ENCODE results near the gene GABBR2. TPM values are rescaled to one million over a fixed set of nuclear protein-coding genes. Genes with fewer than 3 reads are reported as not detected.
A peak's percentile ranks its signal among the peaks of the same experiment; 100 is the strongest.

Gene GABBR2
- total RNA-seq, 1 donor = 0.27 TPM

DNA sequence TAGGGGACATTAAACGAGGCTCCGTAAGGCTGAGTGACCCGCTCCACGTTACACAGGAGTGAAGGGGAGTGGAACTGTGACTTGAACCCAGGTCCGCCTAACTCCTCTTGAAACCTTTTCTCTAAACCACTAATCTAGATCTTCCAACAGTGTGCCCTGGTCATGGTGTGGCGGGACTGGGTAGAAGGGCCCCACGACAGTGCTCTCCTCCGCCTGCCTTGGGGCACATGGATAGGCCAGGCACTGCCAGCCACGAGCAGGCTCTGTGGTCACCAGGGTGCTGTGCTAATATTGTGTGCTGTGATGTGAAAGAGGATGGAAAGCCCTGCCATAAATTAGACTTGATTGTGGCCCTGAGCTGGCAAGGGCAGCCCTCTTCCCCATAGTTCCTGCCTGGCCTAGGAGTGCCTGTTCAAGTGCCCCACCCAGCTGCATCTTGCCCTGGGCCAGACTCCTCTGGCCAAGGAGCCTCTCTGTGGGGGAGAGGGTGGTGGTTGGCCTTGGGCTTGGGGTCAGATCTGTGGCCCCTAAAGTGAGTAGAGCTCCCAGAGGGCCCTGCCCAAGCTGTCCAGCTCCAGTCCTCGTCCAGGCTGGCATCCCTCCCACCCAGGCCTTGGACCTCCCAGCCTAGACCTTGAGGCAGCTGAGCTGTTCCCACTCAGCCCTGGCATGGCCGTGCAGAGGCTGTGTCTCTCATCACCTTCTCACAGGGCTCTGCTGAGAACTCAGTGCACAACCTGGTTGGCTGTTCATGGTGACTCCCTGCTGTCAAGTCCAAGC is 385.5 kb downstream of the GABBR2 start:
- TF ChIP-seq, protein P1, sequence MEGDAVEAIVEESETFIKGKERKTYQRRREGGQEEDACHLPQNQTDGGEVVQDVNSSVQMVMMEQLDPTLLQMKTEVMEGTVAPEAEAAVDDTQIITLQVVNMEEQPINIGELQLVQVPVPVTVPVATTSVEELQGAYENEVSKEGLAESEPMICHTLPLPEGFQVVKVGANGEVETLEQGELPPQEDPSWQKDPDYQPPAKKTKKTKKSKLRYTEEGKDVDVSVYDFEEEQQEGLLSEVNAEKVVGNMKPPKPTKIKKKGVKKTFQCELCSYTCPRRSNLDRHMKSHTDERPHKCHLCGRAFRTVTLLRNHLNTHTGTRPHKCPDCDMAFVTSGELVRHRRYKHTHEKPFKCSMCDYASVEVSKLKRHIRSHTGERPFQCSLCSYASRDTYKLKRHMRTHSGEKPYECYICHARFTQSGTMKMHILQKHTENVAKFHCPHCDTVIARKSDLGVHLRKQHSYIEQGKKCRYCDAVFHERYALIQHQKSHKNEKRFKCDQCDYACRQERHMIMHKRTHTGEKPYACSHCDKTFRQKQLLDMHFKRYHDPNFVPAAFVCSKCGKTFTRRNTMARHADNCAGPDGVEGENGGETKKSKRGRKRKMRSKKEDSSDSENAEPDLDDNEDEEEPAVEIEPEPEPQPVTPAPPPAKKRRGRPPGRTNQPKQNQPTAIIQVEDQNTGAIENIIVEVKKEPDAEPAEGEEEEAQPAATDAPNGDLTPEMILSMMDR (IDR thresholded peaks at IDR 0.05; ENCODE audit: insufficient read depth, low read length) = no peak
- H3K4me3 ChIP-seq (ENCODE audit: low read depth, low read length) = no peak overlapping the region
- DNase-seq (ENCODE audit: low read depth) = no peak

DNA sequence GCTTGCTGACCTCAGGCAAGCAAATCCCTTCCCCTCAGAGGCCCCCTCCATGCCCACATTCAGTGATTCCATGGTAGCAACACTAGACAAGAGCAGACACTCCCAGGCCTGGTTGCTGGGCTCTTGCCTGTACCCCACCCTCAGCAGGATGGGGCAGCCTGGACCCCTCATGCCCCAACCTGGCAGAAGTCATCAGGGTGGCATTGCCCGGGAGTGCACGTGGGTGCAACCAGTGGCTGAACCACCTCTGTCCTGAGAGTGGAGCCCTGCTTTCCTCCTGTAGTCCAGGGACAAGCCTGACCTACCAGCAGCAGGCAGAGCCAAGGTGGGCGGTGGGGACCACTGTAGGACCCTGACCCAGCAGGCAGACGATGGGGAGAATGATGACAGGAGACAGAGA is 387.5 kb downstream of the GABBR2 start:
- DNase-seq (ENCODE audit: low read depth) = no peak
- TF ChIP-seq, protein P1 (IDR thresholded peaks at IDR 0.05; ENCODE audit: insufficient read depth, low read length) = no peak

DNA sequence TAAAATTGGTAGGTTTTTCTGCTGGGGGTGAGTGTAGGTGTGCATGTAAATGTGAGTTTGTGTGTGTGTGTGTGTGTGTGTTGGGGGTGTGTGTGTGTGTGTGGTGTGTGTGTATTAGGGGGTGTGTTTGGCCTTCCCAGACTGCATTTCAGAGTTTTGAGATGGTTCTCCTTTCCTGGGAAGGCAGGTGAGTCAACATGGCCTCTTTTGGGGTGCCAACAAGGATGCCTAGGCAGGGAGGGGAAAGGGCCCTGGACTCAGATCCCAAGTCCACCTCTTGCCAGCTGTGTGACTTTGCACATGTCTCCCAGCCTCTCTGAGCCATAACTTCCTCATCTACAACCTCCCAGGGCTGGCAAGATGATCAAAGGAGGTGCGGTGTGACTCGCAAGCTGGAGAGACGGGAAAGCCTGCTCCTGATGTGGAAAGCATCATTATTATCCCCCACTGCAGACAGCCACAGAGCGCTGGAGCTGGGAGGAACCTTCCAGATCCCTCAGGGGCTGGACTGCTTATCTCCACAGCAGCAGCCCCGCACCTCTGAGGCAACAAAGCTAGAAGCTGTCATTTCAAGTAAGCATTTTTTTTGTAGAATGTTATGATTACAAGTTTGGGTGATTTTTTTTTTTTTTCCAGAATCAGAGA is 389.8 kb downstream of the GABBR2 start:
- TF ChIP-seq, protein P1 (IDR thresholded peaks at IDR 0.05; ENCODE audit: insufficient read depth, low read length) = no peak
- no peak overlapping the region for H3K4me3 ChIP-seq (ENCODE audit: low read depth, low read length)
- peak; percentile 76 for DNase-seq (ENCODE audit: low read depth)

More for the DNA sequence above, 387.5 kb downstream of the GABBR2 start:
- no peak overlapping the region for H3K4me3 ChIP-seq (ENCODE audit: low read depth, low read length)

DNA sequence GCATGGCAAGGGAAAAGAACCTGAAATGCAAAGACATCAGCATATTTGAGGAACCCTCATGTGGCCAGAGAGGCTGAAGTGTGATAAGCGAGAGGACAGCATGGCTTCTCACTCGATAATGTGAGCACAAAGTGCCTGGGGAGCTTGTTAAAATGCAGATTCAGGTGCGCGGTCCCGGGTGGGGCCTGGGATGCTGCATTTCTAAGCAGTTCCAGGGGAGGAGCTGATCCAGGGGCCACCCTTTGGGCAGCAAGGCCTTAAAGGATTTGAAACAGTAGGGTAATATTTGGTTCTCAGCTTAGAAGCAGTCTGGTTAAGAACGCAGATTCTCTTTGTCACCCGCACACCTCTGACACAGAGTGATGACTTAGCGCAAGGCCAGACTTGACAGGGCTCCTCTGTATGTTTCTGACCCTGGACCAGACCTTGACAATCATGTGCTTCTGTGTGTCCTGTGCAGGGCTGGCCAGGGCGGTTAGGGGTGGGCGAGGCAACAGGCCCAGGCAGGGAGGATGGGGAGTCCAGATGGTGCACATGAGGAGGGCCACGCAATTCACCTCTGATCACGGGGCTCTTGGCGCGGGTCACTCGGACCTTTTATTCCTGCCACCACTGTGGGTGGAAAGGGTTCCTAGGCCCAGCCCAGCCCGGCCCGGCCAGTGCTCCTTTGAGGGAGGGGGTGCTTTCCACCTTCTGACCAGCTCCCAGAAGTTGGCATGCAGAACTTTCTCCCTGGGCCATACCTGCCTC is 390.5 kb downstream of the GABBR2 start:
- TF ChIP-seq, protein P1 (IDR thresholded peaks at IDR 0.05; ENCODE audit: insufficient read depth, low read length) = no peak

DNA sequence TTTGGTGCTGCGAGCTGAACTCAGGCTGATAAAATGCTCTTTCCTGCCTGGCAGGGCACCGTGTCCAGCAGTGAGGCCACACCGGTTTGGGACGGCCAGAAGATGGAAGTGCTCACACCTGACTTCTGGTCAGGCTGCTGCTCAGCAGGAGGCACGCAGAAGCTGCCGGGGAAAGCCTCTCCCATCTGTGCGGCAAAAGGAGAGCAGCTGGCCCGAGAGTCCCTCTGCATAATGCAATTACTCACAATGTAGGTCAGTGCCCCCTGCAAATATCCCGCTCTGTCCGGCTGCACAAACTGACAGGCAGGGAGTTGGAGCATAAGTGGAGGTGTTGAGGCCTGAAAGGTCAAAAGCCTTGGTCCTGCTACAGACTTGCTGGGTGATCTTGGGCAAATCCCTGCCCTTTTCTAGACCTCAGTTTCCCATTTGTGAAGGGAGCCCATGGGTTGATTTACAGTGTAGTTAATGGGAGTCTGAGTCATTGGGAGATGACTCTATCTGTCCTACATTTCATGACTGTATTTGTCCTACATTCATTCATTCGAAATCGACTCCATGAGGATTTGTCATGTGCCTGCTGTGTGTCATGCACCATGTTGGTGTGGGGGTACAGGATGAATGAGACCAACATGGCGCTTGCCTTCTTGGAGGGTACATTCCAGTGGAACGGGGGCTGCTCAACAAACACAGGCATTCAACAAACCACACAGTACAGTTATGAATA is 391.4 kb downstream of the GABBR2 start:
- DNase-seq (ENCODE audit: low read depth) = no peak
- H3K4me3 ChIP-seq (ENCODE audit: low read depth, low read length) = no peak overlapping the region
- TF ChIP-seq, protein P1 (IDR thresholded peaks at IDR 0.05; ENCODE audit: insufficient read depth, low read length) = no peak

More for the DNA sequence above, 390.5 kb downstream of the GABBR2 start:
- H3K4me3 ChIP-seq (ENCODE audit: low read depth, low read length) = no peak overlapping the region
- DNase-seq (ENCODE audit: low read depth) = no peak

DNA sequence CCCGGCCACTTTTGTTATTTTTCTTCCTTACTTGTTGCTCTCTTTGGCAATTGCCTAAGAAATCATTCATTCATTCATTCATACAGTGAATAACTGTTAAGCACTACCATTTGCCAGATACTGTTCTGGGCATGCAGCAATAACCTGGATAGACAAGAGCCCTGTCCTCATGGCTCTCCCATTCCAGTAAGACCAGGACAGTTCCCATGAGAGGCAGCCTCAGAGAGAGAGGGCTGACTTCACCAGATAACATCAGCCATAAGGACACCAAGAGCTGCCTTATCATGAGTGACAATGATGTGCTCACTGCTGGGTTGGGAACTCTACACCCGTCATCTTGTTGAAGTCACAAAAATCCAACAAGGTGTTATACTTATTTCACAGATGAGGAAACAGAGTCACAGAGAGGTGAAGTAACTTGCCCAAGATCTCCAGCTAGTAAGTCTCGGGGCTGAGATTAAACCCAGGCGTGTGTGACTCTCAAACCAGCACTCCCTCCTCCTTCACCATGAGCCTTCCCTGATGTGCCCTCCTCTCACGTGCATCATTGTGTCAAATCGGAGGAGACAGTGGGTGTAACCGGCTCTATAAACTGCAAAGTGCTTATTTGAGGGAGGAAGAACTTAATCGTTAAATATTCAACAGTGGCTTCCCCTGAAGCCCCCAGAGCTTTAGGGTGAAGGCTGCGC is 392.1 kb downstream of the GABBR2 start:
- H3K4me3 ChIP-seq (ENCODE audit: low read depth, low read length) = no peak overlapping the region
- TF ChIP-seq, protein P1 (IDR thresholded peaks at IDR 0.05; ENCODE audit: insufficient read depth, low read length) = no peak
- DNase-seq (ENCODE audit: low read depth) = no peak
